NCI-H2171 (cell line): Measurements from ENCODE around the gene RNU1-1.
A peak's percentile ranks its signal among the peaks of the same experiment; 100 is the strongest.
"Not testable (repeated sequence)": the region's sequence is repeated elsewhere in the genome, so short reads cannot be mapped to it uniquely, and the experiment has no call there.

Experiments used
- DNase-seq: peaks from one replicate; lab custom pipeline; 2025; lab: John Stamatoyannopoulos, UW

RNU1-1 gene

GRCh38 chr1:16521679-16522078, 7.6 kb upstream of the RNU1-1 start:
- DNase-seq: not testable (repeated sequence)

- DNase-seq: no peak
Observed at GRCh38 chr1:16521288-16521583, 7.2 kb upstream of the RNU1-1 start.

- DNase-seq: not testable (repeated sequence)
Observed at GRCh38 chr1:16520435-16521287, 6.6 kb upstream of the RNU1-1 start.

GRCh38 chr1:16519255-16519951, 5.3 kb upstream of the RNU1-1 start:
- DNase-seq: peak; percentile 56

- not testable (repeated sequence) for DNase-seq
Observed at GRCh38 chr1:16518913-16519254, 4.8 kb upstream of the RNU1-1 start.

- not testable (repeated sequence) for DNase-seq
Observed at GRCh38 chr1:16516694-16517410, 2.8 kb upstream of the RNU1-1 start.

- peak; percentile 67 for DNase-seq
Observed at GRCh38 chr1:16513412-16514106, 526 bp downstream of the RNU1-1 start.

GRCh38 chr1:16512624-16513411, 1.3 kb downstream of the RNU1-1 start:
- not testable (repeated sequence) for DNase-seq

GRCh38 chr1:16511926-16512325, 2.2 kb downstream of the RNU1-1 start:
- not testable (repeated sequence) for DNase-seq

- DNase-seq: not testable (repeated sequence)
Observed at GRCh38 chr1:16508861-16509445, 5.1 kb downstream of the RNU1-1 start.

GRCh38 chr1:16506364-16507136, 7.5 kb downstream of the RNU1-1 start:
- not testable (repeated sequence) for DNase-seq

GRCh38 chr1:16505870-16506269, 8.2 kb downstream of the RNU1-1 start:
- not testable (repeated sequence) for DNase-seq

- DNase-seq: no peak
Observed at GRCh38 chr1:16503494-16503893, 10.6 kb downstream of the RNU1-1 start.

GRCh38 chr1:16501446-16501845, 12.6 kb downstream of the RNU1-1 start:
- DNase-seq: not testable (repeated sequence)

GRCh38 chr1:16500975-16501374, 13.1 kb downstream of the RNU1-1 start:
- DNase-seq: not testable (repeated sequence)

GRCh38 chr1:16500466-16500865, 13.6 kb downstream of the RNU1-1 start:
- not testable (repeated sequence) for DNase-seq

- DNase-seq: peak; percentile 91
Observed at GRCh38 chr1:16498573-16499413, 15.3 kb downstream of the RNU1-1 start.

- not testable (repeated sequence) for DNase-seq
Observed at GRCh38 chr1:16498047-16498446, 16.0 kb downstream of the RNU1-1 start.

- DNase-seq: not testable (repeated sequence)
Observed at GRCh38 chr1:16497474-16497904, 16.6 kb downstream of the RNU1-1 start.
